Testis (tissue), 2 donors: ENCODE data around the gene TMBIM6.

Source experiments
- POLR2A ChIP-seq: fragments of 450-650 bp; IDR thresholded peaks from one replicate; pipeline ENCODE4 v1.6.1; 2017; ENCODE audit warnings: antibody characterized with exemption, mild to moderate bottlenecking, moderate library complexity
- TF ChIP-seq, protein P1 (sequence below), 3 experiments: fragments of 450-650 bp in 2 of 3; fragments of 200-600 bp in 1 of 3; sonication (generic) in 1 of 3; IDR thresholded peaks; one replicate each; pipeline ENCODE4 v1.5.1; 2016 to 2019; ENCODE audit warnings: antibody characterized with exemption in 3 of 3, mild to moderate bottlenecking in 2 of 3, moderate library complexity in 1 of 3

GRCh38 chr12:49776413-49776812 is 35.1 kb downstream of the TMBIM6 start:
- TF ChIP-seq, protein P1, sequence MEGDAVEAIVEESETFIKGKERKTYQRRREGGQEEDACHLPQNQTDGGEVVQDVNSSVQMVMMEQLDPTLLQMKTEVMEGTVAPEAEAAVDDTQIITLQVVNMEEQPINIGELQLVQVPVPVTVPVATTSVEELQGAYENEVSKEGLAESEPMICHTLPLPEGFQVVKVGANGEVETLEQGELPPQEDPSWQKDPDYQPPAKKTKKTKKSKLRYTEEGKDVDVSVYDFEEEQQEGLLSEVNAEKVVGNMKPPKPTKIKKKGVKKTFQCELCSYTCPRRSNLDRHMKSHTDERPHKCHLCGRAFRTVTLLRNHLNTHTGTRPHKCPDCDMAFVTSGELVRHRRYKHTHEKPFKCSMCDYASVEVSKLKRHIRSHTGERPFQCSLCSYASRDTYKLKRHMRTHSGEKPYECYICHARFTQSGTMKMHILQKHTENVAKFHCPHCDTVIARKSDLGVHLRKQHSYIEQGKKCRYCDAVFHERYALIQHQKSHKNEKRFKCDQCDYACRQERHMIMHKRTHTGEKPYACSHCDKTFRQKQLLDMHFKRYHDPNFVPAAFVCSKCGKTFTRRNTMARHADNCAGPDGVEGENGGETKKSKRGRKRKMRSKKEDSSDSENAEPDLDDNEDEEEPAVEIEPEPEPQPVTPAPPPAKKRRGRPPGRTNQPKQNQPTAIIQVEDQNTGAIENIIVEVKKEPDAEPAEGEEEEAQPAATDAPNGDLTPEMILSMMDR (IDR thresholded peaks at IDR 0.05): peak; percentile 73 to 81 (median 79)
- no peak for TF ChIP-seq POLR2A
